Lower lobe of right lung (tissue), 2 donors: ENCODE data around the gene DNAJB5. TPM values are rescaled to one million over a fixed set of nuclear protein-coding genes. Genes with fewer than 3 reads are reported as not detected.

Source experiments
- ATAC-seq, 2 donors: fragments of 200-7000 bp; cut with Tn5 transposase; one replicate each; pipeline ENCODE4 v1.9.1; 2020 to 2022; ENCODE audit warnings: mild to moderate bottlenecking in 2 of 2, moderate library complexity in 2 of 2
- DNase-seq: peaks from one replicate; pipeline ENCODE4 v3.0.0-alpha.2; 2020
- H3K27ac ChIP-seq: fragments of 200-600 bp; one replicate; pipeline ENCODE4 v1.8.0; 2022
- H3K27me3 ChIP-seq: fragments of 200-600 bp; one replicate; pipeline ENCODE4 v1.8.0; 2022; ENCODE audit warnings: low read depth
- H3K36me3 ChIP-seq: fragments of 200-600 bp; one replicate; pipeline ENCODE4 v1.8.0; 2022; ENCODE audit warnings: mild to moderate bottlenecking
- H3K4me1 ChIP-seq: fragments of 200-600 bp; one replicate; pipeline ENCODE4 v1.8.0; 2022
- H3K4me3 ChIP-seq: fragments of 200-600 bp; one replicate; pipeline ENCODE4 v1.8.0; 2022; ENCODE audit warnings: mild to moderate bottlenecking
- H3K9me3 ChIP-seq: fragments of 200-600 bp; one replicate; pipeline ENCODE4 v1.8.0; 2022
- intact Hi-C: fragments of 100-400 bp; cut with DNase I; formaldehyde crosslinking; loops from one replicate; pipeline ENCODE4 v1.11.0; 2022
- total RNA-seq: library from RNA; stranded (reverse); fragmentation: NEBNext Ultra II Directional; extraction: Animal tissue kit (Norgen Biotek cat#: 25700); gene quantifications from one replicate; pipeline ENCODE4 v1.2.1, GENCODE V29; 2021
- TF ChIP-seq, protein P1 (sequence below): fragments of 200-600 bp; IDR thresholded peaks from one replicate; pipeline ENCODE4 v1.8.0; 2022; ENCODE audit warnings: antibody characterized with exemption, mild to moderate bottlenecking
- donor health status: DM: no; HTN: yes; CAD: no; lungs with severe emphysema.

The DNAJB5 gene
- total RNA-seq, 1 donor from 2014 or later: 6.0 TPM

DNA sequence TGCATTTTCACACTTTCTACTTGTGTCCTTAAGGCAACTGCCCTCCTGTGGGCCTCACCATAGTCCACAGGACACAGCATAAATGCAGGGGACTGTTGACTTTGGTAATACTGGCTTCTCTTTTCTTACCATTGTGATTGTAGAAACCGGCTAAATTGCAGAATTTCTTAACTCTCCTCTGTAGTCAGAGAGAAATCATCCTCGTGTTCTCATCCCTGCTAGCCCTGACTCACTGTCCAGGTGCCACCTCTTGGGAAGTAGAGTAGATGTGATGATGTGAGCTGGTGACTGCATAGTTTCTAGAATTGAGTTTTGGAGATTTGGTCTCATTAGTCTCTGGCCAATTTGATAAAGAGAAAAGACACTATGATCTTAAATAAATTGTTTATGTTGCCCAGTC lies 26.0 kb upstream of the DNAJB5 start:
- ATAC-seq: no peak
- H3K27me3 ChIP-seq: peaks cover 30% of the 10 kb centered on the region
- intact Hi-C loops: no loop called here
- TF ChIP-seq, protein P1, sequence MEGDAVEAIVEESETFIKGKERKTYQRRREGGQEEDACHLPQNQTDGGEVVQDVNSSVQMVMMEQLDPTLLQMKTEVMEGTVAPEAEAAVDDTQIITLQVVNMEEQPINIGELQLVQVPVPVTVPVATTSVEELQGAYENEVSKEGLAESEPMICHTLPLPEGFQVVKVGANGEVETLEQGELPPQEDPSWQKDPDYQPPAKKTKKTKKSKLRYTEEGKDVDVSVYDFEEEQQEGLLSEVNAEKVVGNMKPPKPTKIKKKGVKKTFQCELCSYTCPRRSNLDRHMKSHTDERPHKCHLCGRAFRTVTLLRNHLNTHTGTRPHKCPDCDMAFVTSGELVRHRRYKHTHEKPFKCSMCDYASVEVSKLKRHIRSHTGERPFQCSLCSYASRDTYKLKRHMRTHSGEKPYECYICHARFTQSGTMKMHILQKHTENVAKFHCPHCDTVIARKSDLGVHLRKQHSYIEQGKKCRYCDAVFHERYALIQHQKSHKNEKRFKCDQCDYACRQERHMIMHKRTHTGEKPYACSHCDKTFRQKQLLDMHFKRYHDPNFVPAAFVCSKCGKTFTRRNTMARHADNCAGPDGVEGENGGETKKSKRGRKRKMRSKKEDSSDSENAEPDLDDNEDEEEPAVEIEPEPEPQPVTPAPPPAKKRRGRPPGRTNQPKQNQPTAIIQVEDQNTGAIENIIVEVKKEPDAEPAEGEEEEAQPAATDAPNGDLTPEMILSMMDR: no peak
- H3K36me3 ChIP-seq: no peaks in the 10 kb centered on the region
- H3K27ac ChIP-seq: no peak overlapping the region
- DNase-seq: no peak
- H3K4me3 ChIP-seq: no peak overlapping the region
- H3K4me1 ChIP-seq: peaks cover under 1% of the 10 kb centered on the region
- no peaks in the 10 kb centered on the region for H3K9me3 ChIP-seq

DNA sequence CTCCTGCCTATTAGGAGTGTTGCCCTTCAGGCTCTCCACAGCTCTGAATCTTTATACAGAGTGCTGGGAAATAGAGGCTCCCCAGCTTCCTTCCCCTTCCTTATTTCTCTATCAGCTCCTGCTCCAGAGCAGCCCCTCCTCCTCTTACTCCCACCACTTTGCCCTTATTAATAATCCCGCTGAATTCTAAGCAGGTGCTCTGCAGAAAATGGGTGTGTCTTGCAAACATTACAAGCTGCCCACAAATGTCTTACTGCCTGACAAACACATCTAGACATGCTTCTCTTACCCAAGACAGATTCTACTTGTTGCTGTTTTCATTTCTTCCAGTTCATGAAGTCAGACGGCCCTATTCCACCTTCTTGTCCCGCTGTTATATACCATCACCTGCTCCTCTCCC lies 25.1 kb upstream of the DNAJB5 start:
- ATAC-seq (no peak), DNase-seq (no peak)
- Histone ChIP-seq H3K27ac (no peak overlapping the region), H3K9me3 (no peaks in the 10 kb centered on the region), H3K36me3 (no peaks in the 10 kb centered on the region), H3K27me3 (peaks cover 27% of the 10 kb centered on the region), H3K4me3 (no peak overlapping the region), H3K4me1 (no peaks in the 10 kb centered on the region)
- TF ChIP-seq, protein P1: no peak
- intact Hi-C loops: no loop called here

DNA sequence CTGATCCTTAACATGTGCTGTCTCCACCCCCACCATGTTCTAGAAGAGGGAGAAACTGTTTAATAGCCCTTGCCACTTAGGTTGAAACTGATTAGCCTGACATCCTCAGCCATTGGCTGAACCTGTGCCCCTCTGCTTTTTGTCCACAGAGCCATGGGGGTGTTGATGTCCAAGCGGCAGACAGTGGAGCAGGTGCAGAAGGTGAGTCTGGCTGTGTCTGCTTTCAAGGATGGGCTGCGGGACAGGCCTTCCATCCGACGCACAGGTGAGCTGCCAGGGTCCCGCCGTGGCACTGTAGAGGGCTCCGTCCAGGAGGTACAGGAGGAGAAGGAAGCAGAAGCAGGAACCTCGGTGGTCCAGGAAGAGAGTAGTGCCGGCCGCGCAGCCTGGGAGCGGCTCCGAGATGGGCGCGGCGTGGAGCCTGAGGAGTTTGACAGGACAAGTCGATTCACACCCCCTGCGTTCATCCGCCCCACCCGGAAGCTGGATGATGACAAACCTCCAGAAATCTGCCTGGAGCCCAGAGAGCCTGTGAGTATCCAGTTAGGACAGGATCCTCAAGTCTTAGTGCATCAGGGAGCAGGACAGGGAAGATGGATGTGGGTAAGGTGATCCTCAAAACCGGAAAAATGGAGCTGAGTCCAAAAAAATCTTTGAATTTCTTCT lies 18.3 kb upstream of the DNAJB5 start:
- TF ChIP-seq, protein P1: no peak
- intact Hi-C loops: no loop called here
- Histone ChIP-seq H3K36me3 (no peaks in the 10 kb centered on the region), H3K9me3 (no peaks in the 10 kb centered on the region), H3K27me3 (peaks cover 10% of the 10 kb centered on the region), H3K27ac (no peak overlapping the region), H3K4me1 (no peaks in the 10 kb centered on the region), H3K4me3 (no peak overlapping the region)
- no peak for DNase-seq
- ATAC-seq: no peak

DNA sequence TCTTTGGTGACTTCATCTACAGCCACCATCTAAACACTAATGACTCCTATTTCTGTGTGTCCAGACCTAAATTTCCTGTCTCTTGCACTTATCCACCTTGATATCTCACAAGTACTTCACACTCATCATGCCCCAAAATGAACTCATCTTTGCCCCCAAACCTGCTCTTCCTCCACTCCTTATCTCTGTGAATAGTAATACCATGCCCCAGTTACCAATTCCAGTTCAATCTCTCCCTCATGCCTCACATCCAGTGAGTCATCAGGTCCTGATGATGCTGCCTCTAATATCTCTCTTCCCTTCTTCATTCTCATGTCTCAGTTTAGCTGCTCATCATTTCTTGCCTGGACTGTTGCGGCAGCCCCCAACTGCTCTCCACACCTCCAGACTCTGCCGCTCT lies 14.9 kb upstream of the DNAJB5 start:
- TF ChIP-seq, protein P1: no peak
- Histone ChIP-seq H3K27ac (no peak overlapping the region), H3K9me3 (no peaks in the 10 kb centered on the region), H3K4me3 (no peak overlapping the region), H3K36me3 (no peaks in the 10 kb centered on the region), H3K4me1 (no peaks in the 10 kb centered on the region), H3K27me3 (no peaks in the 10 kb centered on the region)
- ATAC-seq: no peak
- DNase-seq: no peak
- intact Hi-C loops: no loop called here

DNA sequence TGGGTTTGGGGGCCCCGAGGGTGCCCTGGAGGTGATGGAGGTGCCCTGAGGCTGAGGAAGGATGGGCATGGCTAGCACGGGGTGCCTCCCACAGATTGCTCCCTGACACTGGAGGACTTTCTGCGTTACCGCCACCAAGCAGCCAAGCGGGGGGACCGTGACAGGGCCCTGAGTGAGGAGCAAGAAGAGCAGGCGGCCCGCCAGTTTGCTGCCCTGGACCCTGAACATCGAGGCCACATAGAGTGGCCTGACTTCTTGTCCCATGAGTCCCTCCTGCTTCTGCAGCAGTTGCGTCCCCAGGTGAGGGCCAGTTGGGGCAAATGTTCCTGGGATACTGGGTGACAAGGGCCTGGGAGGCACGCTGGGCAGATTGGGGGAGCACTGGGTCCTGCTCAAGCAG lies 13.1 kb upstream of the DNAJB5 start:
- no peaks in the 10 kb centered on the region for H3K36me3 ChIP-seq
- no peak for DNase-seq
- H3K27me3 ChIP-seq: no peaks in the 10 kb centered on the region
- TF ChIP-seq, protein P1: no peak
- no peak overlapping the region for H3K4me3 ChIP-seq
- H3K9me3 ChIP-seq: no peaks in the 10 kb centered on the region
- intact Hi-C loops: no loop called here
- H3K4me1 ChIP-seq: no peaks in the 10 kb centered on the region
- ATAC-seq: no peak
- no peak overlapping the region for H3K27ac ChIP-seq
